NCI-H1930 (cell line): ENCODE measurements around the gene HDAC7.
A peak's percentile ranks its signal among the peaks of the same experiment; 100 is the strongest.

Experiments used
- DNase-seq, 2 experiments: peaks; one replicate each; lab custom pipeline; 2025; lab: John Stamatoyannopoulos, UW

The HDAC7 gene

GRCh38 chr12:47778881-47779280 lies 40.8 kb downstream of the HDAC7 start:
- DNase-seq, result no peak

- DNase-seq, result no peak
Observed at GRCh38 chr12:47777741-47778558, 41.8 kb downstream of the HDAC7 start.

- DNase-seq, result no peak
Observed at GRCh38 chr12:47777151-47777550, 42.6 kb downstream of the HDAC7 start.

DNA sequence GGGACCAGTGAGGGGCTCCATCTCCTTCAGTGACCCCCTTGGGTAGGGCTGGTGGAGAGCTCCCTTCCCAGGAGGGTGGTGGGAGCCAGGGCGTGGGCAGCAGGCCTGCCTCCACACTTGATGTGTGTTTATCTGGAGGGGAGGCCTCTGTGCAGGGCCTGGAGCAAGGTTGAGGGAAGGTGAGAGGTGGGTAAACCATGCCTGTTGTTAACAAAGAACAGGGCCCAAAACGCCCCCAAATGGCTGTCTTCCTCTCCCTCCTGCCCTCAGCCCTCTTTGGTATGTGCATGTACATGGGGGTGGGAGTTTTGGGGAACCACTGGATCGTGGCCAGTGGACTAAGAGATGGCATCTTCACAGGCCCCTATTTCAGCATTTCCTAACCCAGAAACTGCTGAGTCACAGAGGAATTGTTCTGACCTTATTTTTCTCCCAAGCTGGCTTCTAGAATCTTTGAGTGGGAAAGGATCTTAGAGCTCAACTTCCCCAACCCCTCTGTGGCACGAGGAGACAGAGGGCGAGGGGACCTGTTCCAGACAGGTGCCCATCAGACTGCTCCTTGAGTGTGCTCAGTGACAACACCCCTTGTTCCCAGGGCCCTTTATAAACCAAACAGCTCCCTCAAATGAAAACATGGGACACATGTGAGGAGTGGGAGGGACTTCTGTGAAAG lies 43.1 kb downstream of the HDAC7 start:
- no peak for DNase-seq

DNA sequence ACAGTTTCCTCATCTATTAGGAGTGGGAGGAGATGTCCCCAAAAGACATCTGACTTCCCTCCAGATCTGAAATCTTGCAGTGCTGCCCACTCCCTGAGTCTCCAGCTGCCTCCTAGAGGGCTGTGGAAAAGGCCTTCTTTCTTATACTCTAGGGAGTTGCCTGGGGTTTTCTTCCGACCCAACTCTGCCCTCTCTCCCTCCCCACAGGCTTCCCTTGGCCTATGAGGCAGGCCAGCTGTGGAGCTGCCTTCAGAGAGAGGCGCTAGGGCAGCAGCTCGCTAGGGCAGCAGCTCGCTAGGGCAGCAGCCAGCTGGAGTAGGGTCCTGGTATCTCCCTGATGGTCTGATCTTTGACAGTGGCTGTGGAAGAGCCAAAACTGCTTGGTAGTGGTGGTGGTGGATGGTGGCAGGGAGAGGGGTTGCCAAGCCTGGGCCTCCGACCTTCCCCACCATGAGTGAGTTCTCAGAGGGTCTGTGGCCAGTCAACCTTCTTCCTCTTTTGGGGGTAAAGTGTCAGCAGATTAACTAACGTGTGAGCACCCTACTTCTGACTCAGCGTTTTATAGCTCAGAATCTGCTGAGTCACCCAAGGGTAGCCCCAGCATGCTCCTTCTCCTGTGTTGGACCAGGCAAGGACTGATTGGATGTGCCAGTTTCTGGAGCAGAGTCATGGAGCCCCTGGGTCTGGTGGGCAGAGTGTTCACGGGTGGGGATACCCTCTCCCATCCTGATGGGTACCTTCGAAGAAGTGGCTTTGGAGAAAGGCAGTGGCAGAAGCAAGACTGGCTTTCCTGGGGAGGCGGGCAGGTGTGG lies 44.4 kb downstream of the HDAC7 start:
- no peak for DNase-seq

GRCh38 chr12:47774663-47775062 lies 45.0 kb downstream of the HDAC7 start:
- no peak for DNase-seq

DNA sequence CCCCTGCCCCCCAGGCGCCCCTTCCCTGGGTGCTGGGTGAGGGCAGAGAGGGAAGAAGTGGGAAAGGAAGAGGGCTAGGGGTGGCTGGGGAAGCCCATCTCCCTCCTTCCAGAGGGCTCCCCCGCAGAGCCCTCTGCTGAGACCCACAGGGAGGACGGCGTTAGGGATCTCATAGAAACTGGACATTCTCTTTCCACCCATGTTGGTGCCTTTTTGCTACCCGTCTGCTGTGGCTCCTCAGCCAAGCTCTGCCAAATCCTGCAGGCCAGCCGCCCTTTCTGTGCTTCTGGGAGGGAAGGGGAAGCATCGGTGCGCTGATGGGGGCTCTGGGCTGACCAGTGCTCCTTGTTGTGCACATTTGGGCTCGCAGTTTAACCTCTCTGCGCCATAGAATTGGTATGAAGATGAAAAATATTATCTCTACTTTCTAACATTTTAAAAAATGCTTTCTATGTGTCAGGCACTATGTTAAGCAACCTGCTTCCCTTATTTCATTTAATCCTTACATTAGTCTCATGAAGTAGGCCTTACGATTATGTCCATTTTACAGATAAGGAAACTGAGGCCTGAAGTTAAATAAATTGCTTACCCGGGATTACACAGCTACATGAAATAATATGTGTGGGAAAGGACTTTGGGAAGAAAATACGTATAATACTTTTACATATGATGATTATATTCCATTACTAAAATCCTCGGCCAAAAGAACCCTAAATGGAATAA lies 45.7 kb downstream of the HDAC7 start:
- DNase-seq, result no peak

- DNase-seq, result peak in 1 of 2 experiments; percentile 68
Observed at GRCh38 chr12:47773062-47773857, 46.4 kb downstream of the HDAC7 start, which contains the start of gene SLC48A1. Gene SLC48A1, plus strand, starts transcription at chr12:47773238. Its CDS starts 67 bp downstream, at chr12:47773305.

- no peak for DNase-seq
Observed at GRCh38 chr12:47772738-47773061, 47.0 kb downstream of the HDAC7 start.

DNA sequence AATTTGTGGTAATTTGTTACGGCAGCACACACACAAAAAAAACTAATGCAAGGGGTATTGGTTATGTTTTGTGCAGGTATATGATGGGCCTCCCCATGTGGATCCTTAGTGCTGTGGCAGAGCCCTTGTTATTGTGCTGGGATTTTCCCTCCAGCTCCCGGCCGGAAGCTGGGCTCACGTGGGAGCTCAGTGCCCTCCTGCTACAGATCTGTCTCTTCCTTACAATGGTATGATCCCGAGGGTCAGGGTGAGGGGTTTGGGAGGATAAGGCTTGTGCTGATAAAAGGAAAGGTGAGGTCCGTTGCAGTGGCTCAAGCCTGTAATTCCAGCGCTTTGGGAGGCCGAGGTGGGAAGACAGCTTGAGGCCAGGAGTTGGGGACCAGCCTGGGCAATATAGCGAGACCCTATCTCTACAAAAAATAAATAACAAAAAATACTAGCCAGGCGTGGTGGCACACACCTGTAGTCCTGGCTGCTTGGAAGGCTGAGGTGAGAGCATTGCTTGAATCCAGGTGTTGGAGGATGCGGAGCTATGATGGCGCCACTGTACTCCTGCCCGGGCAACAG lies 47.5 kb downstream of the HDAC7 start:
- no peak for DNase-seq

DNA sequence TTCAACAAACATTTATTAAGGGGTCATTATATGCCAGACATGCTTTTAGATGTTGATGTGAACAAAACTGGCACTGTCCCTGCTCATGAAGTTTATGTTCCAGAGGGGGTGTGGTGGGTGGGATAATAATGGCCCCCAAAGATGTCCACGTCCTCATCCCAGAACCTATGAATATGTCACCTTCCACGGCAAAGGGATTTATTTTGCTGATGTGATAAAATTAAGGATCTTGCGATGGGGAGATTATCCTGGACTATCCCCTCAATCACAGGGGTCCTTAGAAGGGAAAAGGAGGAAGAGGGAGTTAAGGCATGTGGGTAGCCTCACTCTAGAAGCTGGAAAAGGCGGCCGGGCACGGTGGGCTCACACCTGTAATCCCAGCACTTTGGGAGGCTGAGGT lies 48.4 kb downstream of the HDAC7 start:
- no peak for DNase-seq

DNA sequence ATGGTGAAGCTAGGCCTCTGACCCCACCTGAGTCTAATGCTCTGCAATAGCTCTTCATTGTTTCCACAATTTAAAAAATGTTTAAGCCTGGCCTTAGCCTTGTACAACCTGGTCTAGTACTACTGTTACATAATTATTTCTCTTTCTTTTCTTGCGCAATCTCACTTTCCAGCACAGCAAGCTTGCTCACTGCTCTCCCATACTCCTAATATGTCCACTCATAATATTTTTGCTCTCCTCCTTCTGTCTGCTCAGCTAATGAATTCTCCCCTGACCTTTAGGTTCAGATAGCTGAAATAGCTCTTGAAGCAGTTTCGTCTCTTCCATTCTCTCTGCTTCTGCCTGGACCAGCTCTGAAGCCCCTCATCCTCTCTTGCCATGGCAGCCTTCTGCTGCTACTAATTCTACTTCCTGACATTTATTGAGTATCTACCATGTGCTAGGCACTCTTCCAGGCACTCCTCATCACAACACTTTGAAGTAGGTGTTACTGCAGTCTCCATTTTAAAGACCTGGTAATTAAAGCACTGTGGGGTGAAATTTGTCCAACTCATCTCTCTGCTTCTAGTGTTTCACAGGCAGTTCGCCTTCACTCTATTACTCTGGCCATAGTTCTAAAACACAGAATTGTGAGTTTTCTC lies 49.5 kb downstream of the HDAC7 start:
- no peak for DNase-seq

DNA sequence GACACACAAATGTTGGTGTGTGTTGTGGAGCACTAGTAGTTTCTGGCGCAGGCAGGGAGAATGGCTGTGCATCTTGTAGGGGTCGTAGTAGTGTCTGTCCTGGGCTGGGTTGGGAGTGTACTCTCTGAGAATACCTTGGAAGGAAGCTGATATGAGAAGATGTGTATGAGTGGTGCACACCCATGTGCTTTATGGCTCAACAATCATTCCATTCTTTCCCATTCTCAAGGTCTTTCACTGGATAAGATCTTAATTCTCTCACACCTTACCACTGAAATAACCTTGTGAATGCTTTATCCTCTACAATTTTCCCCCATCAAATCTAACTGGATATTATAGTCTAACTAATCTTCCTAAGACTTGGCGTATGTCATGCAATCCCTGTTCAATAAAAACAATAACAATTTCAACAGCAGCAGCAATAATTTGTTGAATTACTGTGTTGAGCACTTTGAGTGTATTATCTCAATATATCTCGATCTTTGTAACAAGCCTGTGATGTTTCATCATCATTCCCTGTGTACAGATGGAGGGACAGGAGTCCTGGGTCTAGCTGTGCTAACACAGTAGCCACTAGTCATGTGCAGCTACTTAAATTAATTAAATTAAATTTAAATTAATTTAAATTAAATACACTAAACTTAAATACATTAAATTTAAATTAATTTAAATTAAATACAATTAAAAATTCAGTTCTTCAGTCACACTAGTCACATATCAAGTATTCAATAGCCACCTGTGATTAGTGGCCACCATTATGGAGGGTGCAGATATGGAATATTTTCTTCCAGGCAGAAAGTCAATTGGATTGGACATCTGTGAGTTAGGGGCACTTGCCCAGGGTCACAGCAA lies 50.2 kb downstream of the HDAC7 start:
- DNase-seq, result no peak

DNA sequence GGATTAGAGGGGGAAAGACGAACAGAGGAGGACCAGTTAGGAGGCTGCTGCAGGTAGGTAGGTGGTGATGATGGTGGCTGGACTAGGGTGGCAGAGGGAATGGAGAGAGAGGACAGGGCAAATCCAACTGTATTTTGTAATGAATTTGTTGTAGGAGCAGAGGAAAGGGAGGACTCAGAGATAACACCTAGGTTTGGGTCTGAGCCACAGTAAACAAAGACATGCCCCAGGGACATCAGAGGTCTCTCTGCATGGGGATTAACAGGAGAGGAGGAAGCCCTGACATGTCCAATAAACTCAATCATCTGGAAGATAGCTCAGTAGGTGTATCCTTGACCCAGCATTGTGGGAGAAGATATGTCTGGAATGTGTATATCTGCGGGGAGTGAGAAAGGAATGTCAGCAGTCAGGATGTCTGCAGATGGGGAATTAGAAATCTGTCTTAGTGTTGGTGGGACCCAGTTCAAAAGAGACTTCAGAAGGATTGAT lies 51.3 kb downstream of the HDAC7 start:
- DNase-seq, result no peak

DNA sequence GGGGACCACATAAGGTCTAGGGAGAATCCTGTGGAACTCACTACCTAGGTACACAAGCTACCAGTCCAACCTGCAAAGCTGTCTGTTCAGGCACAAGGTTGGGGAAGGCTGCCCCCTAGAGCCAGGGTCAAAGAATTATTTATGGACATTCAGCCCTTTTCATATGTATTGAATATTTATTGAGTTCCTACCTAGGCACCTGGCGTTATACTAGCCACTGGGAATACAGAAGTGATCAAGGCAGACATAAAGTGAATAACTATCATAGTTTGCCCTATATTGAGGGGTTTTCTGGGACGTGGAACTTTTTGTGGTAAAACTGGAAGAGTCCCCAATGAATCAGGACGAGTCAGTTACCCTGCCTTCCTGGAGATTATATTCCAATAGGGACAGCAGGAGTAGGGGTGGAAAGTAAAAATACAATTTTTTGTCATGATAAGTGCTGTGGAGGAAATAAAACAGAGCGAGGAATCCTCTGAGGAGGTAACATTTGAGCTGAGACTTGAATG lies 52.4 kb downstream of the HDAC7 start:
- DNase-seq, result peak in 1 of 2 experiments; percentile 62

DNA sequence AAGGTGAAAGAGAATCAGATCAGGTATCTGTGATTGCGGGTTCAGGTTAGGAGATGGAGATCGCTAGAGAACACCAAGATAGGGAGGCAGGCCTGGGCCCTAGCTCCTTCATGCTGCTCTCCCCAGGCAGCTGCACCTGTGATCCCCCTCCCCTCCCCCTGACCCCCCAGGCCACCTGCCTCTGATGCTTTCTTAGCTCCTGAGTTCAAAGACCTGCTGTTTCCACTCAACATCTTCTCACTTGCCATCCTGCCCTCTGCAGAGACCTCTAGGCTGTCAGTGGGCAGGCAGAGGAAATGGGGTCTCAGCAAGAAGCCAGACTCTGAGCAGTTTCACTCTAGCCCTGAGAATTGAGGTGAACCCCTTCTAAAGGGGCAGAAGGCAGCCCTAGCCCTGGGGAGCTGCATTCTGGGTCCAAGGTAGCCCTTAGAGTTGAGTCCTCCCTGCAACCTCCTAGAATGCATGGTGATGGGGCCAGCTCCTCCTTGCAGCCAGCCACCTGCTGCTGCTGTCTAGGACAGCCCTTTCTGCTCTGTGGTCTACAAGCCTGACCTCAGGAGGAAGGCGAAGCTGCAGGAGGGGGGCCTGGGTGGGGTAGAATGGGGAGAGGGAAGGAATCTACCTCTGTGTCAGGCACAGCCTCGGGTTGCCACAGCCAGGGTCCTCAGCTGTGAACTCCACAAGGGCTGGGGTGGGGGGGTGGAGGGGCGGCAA lies 53.0 kb downstream of the HDAC7 start:
- DNase-seq, result no peak

- DNase-seq, result no peak
Observed at GRCh38 chr12:47763481-47764346, 56.0 kb downstream of the HDAC7 start.
